Right lobe of liver (tissue), 6 donors: ENCODE measurements around the gene TSG101. TPM values are rescaled to one million over a fixed set of nuclear protein-coding genes. Genes with fewer than 3 reads are reported as not detected.

Experiments
- ATAC-seq, 4 donors: fragments of 200-7000 bp; cut with Tn5 transposase; one replicate each; pipeline ENCODE4 v1.9.1; 2020; ENCODE audit warnings: mild to moderate bottlenecking in 4 of 4, moderate library complexity in 4 of 4
- DNase-seq, 3 donors: peaks; one replicate each; pipeline ENCODE4 v3.0.0-alpha.2; 2020
- H3K27ac ChIP-seq, 3 donors: fragments of 200-600 bp; one replicate each; pipeline ENCODE4 v1.8.0; 2022
- H3K27me3 ChIP-seq, 2 donors: fragments of 200-600 bp; one replicate each; pipeline ENCODE4 v1.8.0; 2022
- H3K36me3 ChIP-seq, 4 donors: fragments of 200-600 bp; sonication (generic) in 1 of 4; one replicate each; pipeline versions ENCODE4 v1.5.1 to v1.8.0; 2017 to 2022; ENCODE audit warnings: control low read depth in 1 of 4
- H3K4me1 ChIP-seq, 4 donors: fragments of 200-600 bp; sonication (generic) in 1 of 4; one replicate each; pipeline versions ENCODE4 v1.5.1 to v1.8.0; 2017 to 2022; ENCODE audit warnings: control low read depth in 1 of 4
- H3K4me3 ChIP-seq, 3 donors: fragments of 200-600 bp; one replicate each; pipeline ENCODE4 v1.8.0; 2022
- H3K9me3 ChIP-seq, 4 donors: fragments of 200-600 bp; sonication (generic) in 1 of 4; one replicate each; pipeline versions ENCODE4 v1.5.1 to v1.8.0; 2017 to 2022; ENCODE audit warnings: control low read depth in 1 of 4
- POLR2A ChIP-seq: fragments of 450-650 bp; IDR thresholded peaks from one replicate; pipeline ENCODE4 v1.6.1; 2017; ENCODE audit warnings: antibody characterized with exemption, mild to moderate bottlenecking
- WGBS: methylation state at CpG from one replicate; pipeline ENCODE4 v1.1.6; 2018; ENCODE audit warnings: low coverage, low lambda C conversion rate; ENCODE audit not compliant: insufficient coverage; ENCODE audit errors: missing lambda C conversion rate; 5-methylcytosine and 5-hydroxymethylcytosine counted together
- intact Hi-C, 2 donors: fragments of 100-400 bp; cut with DNase I; formaldehyde crosslinking; loops; one replicate each; pipeline versions ENCODE4 v1.11.2 to v1.14.1; 2022
- total RNA-seq, 6 experiments: library from RNA; depleted of rRNA in 2 of 6; stranded (reverse); fragments of >200 nt in 2 of 6; fragmentation: NEBNext Ultra II Directional in 3 of 6; extraction: Animal tissue kit (Norgen Biotek cat#: 25700) in 3 of 6; gene quantifications; one replicate each; pipeline versions ENCODE4 v1.1.0 to v1.2.4, GENCODE V29; 2016 to 2023
- TF ChIP-seq, protein P1 (sequence below), 4 donors: fragments of 200-600 bp in 3 of 4; fragments of 450-650 bp in 1 of 4; IDR thresholded peaks; one replicate each; pipeline versions ENCODE4 v1.5.1 to v1.8.0; 2016 to 2022; ENCODE audit warnings: antibody characterized with exemption in 4 of 4, mild to moderate bottlenecking in 2 of 4
- donor health status: DM: no; HTN: yes; CAD: no.
- donor health status: DM: no; HTN: no; CAD: no.
- donor health status: DM: no; HTN: no; CAD: no.
- donor health status: DM: no; HTN: yes; CAD: no.
- donor health status: DM: no; HTN: yes; CAD: no.

TSG101 gene
- total RNA-seq, 6 experiments from 2014 or later: 15.8 to 68.0 (median 25.7) TPM

DNA sequence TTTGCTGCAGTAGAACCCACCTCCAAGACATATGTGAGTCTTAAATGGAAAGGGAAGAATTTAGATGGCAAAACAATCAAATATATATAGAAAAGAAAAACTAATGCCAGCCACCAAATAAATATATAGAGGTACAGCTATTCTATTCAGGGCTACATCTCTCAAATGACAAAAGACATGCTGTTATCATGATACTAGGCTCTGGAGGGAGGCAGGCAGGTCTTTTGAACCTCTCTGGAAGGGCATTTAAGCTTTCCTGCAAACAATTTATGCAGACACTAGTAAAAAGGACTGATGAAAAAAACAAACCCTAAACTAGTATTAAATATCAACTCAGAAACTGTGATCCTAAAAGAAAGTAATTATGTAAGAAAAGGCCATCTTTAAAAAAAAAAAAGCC is 37.4 kb upstream of the TSG101 start:
- Histone ChIP-seq H3K27me3 (no peaks in the 10 kb centered on the region), H3K4me3 (no peak overlapping the region), H3K27ac (no peak overlapping the region), H3K9me3 (no peaks in the 10 kb centered on the region), H3K36me3 (peaks cover 0 to 42% (median 3%) of the 10 kb centered on the region in 4 donors), H3K4me1 (no peaks in the 10 kb centered on the region)
- intact Hi-C loops: no loop called here
- TF ChIP-seq POLR2A: no peak
- TF ChIP-seq, protein P1, sequence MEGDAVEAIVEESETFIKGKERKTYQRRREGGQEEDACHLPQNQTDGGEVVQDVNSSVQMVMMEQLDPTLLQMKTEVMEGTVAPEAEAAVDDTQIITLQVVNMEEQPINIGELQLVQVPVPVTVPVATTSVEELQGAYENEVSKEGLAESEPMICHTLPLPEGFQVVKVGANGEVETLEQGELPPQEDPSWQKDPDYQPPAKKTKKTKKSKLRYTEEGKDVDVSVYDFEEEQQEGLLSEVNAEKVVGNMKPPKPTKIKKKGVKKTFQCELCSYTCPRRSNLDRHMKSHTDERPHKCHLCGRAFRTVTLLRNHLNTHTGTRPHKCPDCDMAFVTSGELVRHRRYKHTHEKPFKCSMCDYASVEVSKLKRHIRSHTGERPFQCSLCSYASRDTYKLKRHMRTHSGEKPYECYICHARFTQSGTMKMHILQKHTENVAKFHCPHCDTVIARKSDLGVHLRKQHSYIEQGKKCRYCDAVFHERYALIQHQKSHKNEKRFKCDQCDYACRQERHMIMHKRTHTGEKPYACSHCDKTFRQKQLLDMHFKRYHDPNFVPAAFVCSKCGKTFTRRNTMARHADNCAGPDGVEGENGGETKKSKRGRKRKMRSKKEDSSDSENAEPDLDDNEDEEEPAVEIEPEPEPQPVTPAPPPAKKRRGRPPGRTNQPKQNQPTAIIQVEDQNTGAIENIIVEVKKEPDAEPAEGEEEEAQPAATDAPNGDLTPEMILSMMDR (IDR thresholded peaks at IDR 0.05): no peak
- DNase-seq (no peak), ATAC-seq (no peak)

DNA sequence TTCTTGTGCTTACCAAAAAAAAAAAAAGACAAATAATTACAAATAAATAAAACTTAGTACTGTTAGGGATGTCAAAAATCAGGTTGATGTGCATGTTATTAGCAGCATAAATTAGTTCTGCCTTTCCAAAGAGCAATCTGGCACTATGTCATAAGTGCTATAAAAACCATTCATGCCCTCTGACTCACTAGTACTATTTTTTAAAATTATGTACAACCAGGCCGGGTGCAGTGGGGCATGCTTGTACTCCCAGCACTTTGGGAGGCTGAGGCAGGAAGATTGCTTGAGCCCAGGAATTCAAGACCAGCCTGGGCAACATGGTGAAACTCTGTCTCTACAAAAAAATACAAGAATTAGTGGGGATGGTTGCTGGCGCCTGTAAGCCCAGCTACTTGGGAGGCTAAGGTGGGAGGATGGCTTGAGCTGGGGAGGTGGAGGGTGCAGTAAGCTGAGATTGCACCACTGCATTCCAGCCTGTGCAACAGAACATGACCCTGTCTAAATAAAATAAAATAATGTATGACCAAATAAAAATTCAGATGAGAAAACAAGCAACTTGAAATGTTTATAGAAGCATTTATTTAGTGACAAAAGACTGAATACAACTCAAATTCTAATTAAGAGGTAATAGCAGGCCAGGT is 36.5 kb upstream of the TSG101 start:
- Histone ChIP-seq H3K27me3 (no peaks in the 10 kb centered on the region), H3K9me3 (no peaks in the 10 kb centered on the region), H3K27ac (no peak overlapping the region), H3K4me3 (no peak overlapping the region), H3K4me1 (no peaks in the 10 kb centered on the region), H3K36me3 (peaks cover 0 to 42% (median 3%) of the 10 kb centered on the region in 4 donors)
- TF ChIP-seq POLR2A: no peak
- TF ChIP-seq, protein P1 (IDR thresholded peaks at IDR 0.05): no peak
- DNase-seq (no peak), ATAC-seq (no peak)
- intact Hi-C loops: no loop called here
- 96% methylated on average over 2 of the region's 2 CpGs for WGBS

DNA sequence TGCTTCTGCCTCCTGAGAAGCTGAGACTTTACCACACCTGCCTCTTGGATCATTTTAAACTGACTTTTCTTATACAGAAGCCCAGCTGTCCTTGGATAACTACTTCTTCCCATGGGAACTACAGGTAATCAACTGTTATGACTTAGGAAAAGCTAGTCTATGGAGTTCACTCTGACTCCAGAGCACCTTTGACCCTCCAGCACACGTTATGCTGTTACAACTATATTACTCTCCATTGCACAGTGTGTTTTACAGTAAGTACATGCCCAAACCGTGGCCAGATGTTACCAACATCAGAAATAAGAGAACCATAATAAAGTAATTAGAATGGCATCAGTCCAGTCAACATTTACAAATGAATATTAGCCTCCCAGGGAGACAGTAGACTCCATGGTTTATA is 21.3 kb upstream of the TSG101 start:
- Histone ChIP-seq H3K27ac (no peak overlapping the region), H3K9me3 (no peaks in the 10 kb centered on the region), H3K4me1 (no peaks in the 10 kb centered on the region), H3K36me3 (peaks cover 0 to 23% (median 10%) of the 10 kb centered on the region in 4 donors), H3K4me3 (no peak overlapping the region), H3K27me3 (no peaks in the 10 kb centered on the region)
- intact Hi-C loops: no loop called here
- DNase-seq (no peak), ATAC-seq (no peak)
- TF ChIP-seq POLR2A: no peak
- TF ChIP-seq, protein P1 (IDR thresholded peaks at IDR 0.05): no peak
- 70% methylated on average over 2 of the region's 2 CpGs for WGBS

DNA sequence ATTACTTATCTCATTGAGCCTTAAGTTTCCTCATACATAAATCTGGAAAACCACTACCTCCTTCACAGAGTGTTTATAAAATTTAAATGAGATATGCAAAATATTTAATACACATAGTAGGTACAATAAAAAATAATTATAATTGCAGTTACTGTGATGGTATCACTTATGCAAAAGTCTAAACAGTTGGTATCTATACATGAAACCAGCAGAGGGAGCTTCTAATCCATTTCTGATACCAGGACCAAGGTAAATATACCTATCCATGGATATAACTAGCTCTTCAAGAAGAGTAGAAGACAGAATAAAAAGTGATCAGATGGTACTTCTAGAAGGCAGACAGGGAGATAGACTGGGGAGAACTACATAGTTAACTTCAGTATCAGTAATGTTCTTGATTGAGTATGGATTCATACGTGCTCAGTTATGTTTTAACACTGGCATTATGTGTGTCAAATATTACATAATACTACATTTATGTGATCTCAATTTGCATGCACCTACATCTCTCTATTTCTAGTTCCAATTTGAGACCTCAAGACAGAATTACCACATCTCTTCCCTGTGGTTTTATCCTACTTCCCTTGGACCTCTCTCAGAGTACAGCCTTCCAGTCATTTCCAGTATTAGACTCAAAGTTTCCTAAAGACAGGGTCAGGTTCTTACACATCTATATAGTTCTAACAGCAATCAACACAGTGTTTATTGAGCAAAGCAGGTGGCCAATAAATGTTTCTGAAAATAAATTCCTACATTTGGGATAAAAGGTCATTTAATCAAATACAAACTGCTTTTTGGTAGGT is 13.7 kb upstream of the TSG101 start:
- WGBS: 83% methylated on average over 1 of the region's 1 CpG
- Histone ChIP-seq H3K4me1 (no peaks in the 10 kb centered on the region), H3K27me3 (no peaks in the 10 kb centered on the region), H3K36me3 (peaks cover 0 to 16% (median 7%) of the 10 kb centered on the region in 4 donors), H3K4me3 (no peak overlapping the region), H3K27ac (no peak overlapping the region), H3K9me3 (no peaks in the 10 kb centered on the region)
- no peak for DNase-seq
- intact Hi-C loops: no loop called here
- TF ChIP-seq POLR2A: no peak
- TF ChIP-seq, protein P1 (IDR thresholded peaks at IDR 0.05): peak; percentile 46 to 55 (median 50)
- ATAC-seq: peak; percentile 62 to 80 (median 66)
